Hematopoietic multipotent progenitor cell treated with erythropoietin and hydrocortisone succinate and interleukin-3 and kit ligand, for 15 days (in vitro differentiated cells): ENCODE data around the gene PTP4A2.
"Not testable (repeated sequence)": the region's sequence is repeated elsewhere in the genome, so short reads cannot be mapped to it uniquely, and the experiment has no call there.

Experiments used
- DNase-seq: peaks from one replicate; pipeline ENCODE4 v3.0.0-alpha.2; 2015; ENCODE audit warnings: low spot score

The PTP4A2 gene

DNA sequence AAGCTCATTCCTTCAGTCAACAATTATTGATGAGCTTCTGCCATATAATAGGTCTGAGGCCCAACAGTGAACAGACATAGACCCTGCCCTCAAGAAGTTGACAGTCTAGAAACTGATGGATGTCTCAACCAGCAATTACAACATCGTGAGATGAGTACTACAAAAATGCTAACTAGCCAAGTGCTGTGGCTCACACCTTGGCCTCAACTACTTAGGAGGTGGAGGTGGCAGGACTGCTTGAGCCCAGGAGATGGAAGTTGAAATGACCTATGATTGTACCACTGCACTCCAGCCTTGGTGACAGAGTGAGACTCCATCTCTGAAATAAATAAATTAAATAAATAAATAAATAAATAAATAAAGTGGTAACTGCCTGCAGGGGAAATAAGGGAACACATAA lies 11.7 kb upstream of the PTP4A2 start:
- DNase-seq, result no peak

DNA sequence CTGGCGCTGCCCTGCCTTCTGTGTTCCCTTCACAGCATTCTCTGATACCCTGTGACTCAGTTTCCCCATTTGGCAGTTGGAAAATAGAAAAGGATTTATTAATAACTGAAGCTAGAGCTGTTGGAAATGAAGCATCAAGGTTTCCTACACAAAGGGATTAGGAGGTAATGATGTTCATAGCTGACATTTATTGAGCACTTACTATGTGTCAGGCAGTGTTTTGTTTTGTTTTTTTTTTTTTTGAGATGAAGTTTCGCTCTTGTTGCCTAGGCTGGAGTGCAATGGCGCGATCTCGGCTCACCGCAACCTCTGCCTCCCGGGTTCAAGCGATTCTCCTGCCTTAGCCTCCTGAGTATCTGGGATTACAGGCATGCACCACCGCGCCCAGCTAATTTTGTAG lies 7.5 kb upstream of the PTP4A2 start:
- not testable (repeated sequence) for DNase-seq

DNA sequence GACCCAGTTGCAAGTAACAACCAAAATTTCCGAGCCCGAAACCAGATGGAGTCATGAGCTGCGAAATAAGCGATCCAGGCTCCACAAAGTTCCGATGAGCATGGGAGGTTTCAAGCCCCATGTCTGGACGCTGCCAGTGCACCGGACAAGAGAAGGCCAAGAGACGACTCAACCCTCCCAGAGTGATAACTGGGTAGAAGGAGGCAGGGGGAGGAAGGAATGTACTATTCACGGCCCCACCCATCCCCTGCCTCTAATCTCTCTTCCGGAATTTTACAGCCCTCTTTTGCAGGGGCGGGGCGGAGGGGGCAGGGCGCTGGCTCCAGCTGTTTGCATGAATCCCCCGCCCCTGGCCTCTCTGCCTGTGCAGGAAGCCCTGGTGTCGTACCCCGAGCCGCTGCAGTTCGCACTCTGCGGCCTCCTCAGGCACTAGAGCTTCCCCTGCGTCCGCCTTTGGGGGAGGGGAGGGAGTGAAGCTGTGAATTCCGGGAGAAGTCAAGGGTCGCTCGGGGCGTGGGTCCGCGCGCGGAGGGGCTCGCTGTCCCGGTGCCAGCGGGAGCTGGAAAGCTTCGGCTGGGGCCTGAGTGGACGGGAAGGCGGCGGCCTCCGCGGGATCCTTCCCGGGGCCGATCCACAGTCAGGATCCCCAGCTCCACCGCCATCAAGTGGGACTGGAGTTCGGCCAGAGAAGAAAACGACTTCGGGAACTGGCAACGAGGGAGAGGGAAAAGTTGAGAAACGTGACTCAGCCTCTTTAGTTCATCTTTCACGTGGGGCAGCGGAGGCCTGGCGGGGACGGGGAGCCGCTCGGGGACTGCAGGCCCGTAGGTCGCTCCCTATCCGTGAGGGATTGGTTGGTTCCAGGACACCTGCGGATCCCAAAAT lies 6.3 kb upstream of the PTP4A2 start:
- peak; percentile 85 for DNase-seq

DNA sequence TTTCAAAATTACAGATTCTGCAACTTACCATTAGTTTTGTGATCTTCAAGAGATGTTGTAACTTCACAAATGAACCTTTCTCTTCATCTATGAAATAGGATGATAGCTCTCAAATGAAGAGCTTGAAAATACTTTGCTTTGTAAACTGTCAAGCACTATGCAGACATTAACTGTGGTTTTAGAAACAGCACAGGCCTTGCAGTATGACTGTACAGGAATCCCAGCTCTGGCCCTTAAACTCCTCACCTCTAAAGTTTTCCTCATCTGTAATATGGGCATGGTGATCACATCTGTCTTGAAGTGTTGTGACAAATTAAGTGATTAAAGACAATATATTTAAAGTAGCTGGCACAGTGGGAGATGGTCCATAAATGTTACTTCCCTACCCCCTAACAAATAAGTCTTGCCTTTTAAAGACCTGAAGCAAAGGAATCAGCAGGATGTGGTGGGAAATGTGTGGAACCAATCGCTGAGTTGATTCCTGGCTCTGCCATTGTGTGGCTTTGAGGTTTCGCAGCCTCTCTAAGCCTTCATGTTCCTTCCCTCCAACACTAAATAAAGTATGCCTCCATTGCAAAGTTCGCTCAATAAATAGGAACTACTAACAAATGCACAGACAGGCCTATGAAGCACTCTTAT lies 5.5 kb upstream of the PTP4A2 start:
- DNase-seq, result no peak

DNA sequence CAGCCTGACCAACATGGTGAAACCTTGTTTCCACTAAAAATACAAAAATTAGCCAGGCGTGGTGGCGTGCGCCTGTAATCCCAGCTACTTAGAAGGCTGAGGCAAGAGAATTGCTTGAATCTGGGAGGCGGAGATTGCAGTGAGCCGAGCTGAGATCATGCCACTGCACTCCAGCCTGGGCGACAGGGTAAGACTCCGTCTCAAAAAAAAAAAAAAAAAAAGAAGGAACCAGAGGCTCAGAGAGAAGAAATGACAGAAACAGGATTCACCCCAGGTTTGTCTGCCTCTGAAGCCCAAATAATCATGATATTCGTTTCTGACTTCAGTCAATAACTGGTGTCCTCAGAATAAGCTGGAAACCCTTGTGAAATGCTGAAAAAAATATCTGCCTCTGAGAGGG lies 3.9 kb upstream of the PTP4A2 start:
- not testable (repeated sequence) for DNase-seq

DNA sequence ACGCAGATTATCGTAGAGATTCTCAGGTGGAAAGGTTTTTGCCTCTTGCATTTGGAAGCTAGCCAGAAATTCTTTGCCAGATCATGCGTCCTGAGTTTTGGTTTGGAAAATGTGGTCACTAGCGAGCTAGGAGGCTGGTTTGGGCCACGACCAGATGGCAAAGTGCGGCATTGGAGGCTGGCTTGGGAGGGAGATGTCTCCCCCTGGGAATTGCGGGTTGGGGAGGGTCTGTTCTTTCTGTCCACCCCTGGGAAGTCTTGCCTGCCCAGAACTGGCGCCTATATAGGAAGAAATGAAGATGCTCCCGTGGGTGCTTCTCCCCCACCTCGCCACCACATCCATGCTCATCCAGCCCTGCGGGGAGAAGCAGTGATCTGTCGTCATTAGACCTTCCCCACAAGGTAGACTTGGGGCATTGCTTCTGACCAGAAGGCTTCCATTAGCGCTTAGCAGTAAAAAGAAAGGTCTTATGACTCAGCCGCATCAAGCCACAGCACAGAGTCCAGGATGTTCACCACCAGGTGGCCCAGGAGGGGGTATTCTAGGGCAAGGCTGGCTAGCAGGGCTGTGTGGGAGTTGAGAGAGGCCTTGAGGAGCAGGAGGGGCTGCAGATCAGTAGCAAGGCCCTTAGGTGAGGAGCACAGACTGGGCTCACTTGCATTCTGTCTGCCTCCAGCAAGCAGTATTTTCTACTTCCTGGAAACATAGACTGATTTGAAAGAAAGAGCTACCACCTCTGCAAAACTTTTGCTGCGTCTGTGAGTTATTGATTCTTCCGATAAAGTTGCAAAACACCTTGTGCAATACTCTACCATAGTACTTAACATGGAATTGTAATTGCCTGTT lies 1.5 kb upstream of the PTP4A2 start:
- peak; percentile 56 for DNase-seq

DNA sequence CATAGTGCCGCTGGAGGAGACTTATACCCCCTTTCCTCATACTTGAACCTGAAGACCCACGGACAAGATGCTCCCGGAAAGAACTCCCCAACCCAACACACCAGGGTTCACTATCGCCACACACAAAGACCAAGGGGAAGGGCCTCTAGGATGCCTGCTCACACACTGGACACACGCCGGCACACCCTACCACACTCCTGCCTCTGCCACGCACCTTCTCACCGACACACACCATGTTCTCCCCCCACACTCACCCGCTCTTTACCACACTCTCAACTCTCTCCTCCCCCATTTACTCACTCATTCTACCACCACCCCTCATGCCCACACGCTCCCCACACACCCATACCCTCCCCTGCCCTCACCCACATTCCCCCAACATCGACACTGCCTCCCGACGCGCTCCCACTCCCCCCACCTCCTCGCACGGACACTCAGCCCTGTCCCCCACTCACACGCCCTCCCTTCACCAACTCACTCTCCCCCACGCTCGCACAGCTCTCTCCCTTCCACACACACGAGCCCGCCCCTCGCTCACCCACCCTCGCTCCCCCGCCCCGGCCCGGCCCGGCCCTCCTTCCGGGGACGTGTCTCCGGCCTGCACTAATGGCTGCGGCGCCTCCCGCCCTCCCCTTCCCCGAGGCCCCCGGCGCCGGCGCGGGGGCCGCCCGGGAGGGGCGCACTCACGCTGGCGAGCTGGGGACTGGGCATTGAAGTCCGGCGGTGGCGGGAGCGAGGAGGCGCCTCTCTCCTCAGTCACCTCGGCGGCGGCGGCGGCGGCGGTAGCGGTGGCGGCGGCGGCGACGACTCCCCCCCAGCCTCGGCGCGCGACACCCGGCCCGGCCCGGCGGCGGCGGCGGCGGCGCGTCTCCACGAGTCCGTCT lies 626 bp downstream of the PTP4A2 start:
- peak; percentile 57 for DNase-seq

DNA sequence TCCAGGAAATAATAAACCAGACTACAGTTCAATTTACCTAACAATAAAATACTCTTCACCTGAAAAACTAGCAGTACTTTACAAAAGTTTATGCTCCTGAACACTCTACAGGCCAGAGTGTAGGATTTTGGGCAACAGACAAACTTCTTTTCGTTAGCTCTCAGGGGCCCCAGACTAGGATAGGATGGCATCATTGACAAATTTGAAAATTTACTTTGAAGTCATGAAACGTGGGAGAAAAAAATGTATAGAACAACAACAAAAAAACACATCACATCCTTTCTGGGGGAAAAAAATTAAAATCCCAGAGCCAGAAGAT lies 1.2 kb downstream of the PTP4A2 start:
- no peak for DNase-seq

DNA sequence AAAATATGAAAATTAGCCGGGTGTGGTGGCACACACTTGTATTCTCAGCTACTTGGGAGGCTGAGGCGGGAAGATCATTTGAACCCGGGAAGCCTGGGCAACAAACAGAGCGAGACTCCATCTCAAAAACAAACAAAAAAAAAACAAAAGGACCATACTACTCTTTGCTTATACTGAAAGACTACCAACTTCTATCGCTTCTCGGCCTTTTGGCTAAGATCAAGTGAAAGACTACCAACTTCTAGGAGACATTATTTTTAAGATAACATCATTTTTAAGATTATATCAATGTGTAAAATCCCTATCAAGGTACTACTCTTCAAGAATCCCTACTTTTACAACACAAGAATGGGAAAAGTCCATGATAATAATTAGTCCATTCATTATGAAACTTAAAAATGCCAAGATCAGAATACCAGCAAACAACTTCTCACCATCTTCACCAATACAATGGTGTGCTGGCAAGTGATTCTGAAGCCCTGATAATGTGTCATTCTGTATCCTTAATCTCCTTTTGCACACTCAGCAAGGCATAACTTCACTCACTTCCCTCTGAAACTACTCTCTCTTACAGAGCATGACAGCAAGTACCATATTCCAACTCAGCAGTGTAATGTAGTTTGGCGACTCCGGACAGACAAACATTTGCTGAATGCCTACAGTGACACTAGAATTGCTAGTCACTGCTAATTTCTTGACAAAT lies 1.7 kb downstream of the PTP4A2 start:
- DNase-seq, result peak; percentile 36

DNA sequence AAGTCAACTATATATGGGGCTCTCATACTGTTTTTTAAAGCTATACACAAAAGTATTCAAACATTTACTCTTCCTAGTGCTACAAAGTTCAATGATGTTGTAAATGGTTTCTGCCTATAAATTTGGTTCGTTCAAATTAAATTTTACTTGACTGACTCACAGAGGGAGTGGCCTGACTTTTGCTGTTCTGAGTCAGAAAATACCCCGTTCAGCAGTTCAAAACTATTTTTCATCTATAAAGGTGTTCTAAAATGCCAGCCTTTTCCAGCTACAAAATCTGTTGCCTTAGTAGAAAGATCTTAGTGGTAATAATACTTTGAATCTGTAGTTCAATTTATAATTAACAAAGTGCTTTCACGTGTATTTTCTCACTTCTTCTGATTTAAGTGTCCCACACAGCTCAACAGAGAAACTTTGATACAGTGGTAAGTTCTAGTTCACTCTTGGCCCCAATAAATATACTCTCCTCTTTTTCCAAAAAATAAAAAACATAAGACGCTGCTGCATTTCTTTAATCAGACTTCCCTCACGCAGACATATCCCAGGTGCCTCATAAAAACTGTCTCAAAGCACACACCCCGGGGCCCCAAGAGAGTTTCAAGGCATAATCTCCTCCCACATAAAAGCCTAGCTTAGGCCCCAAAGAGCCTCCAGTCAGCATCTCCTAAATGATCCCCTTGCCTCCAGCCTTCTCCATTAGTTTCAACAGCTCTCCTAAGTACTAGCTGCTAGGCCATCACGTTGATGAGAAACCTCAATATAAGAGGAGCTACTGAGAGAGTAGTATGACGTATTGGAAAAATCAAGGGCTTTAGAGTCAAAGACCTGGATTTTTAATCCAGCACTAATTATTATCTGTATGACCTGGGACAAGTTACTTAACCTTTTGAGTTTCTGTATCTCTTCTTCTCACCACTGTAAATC lies 3.2 kb downstream of the PTP4A2 start:
- peak; percentile 55 for DNase-seq

DNA sequence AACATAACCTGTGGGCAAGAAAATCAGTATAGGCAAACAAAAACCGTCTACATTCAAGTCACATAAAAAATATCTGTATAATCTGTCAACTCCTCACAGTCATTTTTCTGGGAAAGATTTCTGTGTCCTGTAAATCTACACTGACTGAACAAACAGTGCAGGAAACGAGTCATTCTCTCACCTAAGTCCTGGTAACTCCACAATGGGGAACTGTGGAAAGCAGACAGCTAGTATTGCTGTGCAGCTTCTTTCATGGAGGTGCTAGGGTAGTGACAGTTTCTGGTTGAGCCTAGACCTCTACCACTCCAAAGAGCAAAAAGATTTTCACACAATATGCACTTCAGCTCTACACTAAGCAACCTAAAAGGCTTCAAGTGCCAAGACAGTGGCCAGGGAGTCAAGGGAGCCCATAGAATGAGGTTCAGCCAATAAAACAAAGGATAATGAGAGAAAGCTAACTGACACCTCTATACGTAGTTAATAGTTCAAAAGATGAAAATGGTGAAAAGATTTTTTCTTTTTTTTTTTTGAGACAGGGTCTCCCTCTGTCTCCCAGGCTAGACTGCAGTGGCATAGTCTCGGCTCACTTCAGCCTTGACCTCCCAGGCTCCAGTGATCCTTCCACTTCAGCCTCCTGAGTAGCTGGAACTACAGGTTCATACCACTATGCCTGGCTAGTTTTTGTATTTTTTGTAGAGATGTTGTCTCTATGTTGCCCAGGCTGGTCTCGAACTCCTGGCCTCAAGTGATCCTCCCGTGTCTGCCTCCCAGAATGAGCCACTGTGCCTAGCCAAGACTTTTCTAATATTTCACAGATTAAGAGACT lies 5.5 kb downstream of the PTP4A2 start:
- no peak for DNase-seq

DNA sequence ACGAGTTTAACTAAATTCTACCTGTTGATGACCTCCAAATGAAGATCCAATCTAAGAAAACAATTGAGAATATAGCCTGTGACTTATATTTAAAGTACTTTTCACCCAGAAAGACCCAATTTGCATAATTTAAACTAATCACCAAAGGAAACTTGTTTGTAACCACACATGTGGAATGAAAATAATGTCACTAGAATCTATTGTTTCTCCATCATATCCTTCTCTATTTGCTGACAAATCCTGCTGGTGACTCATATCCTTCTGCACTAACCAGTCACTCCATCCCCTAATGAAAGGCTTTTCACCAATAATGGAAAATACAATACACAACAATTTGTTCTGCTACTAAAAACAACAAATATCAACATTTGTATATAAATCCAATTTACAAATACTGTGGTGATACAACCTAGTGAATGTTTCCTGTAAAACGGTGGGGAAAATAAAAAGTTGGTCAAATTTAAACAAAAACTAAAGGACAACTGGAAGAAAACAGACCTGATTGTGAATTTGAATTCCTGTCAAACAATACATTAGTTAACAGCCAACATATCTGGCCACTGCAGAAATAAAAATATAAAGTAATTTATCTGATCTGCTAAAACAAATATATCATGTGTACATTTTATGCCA lies 6.5 kb downstream of the PTP4A2 start:
- DNase-seq, result no peak

DNA sequence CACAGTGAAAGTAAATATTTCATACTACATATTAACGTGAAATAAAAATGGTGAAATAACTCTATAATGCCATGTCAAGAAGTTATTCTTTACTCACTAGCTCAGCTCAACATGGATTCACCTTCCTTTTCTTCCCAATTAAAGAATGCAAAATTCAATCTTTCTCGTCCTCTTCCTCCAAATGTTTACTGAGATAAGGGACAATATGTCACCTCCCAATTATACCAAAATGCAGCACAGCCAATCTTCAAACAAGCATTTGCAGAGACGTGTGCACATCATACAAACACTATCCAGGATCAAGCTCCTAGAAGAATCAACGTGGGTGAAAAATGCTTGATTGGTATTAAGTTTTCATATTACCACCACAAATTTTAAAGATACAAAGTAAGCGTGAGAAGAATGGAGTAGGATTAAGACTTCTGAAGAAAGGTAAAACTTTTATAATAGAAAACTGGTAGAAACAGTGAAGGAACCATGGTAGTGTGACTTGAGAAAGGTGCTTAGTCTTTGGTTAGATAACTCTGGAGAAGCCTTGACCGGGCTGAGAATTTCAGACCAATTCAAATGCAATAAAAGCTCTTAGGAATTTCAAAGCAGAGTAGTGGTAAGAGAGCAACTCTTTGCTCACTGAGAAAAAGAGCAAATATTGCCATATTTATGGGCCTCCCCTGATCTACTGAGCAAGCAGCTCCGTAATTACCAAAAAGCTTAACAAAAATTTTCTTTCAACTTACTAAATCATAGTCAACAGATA lies 7.2 kb downstream of the PTP4A2 start:
- DNase-seq, result no peak

DNA sequence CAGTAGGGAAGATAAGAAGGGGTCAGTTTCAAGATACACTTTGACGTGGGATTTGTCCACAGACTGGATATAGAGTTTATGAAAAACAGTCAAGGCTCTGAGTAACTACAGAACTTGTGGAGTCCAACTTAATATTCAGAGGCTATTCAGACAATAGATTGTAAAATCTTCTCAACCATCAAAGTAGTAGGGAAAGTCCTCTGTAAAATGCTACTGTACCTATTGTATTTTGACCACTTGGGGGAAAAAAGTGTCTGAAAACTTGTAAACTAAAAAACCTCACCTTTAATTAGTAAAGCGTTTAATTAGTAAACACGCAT lies 10.5 kb downstream of the PTP4A2 start:
- no peak for DNase-seq

DNA sequence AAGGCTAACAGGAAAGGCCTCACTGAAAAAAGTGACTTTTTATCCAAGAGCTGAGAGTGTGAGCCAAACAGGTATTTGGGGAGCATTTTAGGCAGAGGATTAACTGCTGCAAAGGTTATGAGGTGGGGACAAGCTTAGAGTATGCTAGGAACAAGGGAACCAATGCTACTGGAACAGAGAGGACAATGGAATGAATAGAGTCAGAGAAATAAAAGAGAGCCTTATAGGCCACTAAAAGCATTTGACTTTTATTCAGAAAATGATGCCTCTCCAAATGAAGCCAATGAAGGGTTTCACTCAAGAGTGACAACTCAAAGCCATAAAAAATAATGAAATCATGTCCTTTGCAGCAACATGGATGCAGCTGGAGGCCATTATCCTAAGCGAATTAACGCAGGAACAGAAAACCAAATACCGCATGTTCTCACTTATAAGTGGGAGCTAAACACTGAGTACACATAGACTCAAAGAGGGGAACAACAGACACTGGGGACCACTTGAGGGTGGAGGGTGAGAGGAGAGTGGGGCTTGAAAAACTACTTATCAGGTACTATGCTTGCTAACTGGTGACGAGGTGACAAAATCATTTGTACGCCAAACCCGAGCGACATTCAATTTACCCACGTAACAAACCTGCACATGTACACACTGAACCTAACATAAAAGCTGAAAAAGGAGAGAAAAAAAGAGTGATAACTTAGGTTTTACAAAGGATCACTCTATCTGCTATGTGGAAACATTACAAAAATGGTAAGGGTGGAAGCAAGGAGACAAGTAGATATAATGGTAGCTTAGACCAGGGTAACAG lies 11.1 kb downstream of the PTP4A2 start:
- DNase-seq, result no peak

DNA sequence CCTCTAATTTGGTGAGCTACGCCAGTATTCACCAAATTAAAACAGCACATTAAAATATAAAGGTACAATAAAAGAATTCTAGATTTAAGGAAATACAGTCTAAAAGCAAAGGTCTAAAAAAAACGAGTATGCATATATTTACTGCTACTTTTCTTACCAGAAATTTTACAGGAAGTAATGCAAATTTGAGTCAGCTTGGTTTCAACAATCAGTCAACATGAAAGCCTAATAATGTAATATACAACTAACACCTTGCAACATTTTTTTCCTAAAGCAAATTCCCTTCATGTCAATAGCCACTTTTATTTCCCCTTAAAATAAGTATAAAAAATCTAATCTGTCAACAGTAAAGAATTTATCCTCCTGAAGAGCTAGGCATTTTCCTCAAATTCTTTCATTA lies 11.9 kb downstream of the PTP4A2 start:
- no peak for DNase-seq

DNA sequence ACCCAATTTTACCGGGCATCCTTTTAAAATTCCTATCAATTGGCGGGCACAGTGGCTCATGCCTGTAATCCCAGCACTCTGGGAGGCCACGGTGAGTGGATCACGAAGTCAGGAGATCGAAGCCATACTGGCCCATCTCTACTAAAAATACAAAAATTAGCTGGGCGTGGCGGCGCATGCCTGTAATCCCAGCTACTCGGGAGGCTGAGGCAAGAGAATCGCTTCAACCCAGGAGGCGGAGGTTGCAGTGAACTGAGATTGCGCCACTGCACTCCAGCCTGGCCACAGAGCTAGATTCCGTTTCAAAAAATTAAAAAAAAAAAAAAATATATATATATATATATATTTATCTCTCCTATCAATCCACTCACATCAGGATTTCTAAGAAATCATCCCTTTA lies 12.3 kb downstream of the PTP4A2 start:
- DNase-seq, result not testable (repeated sequence)
